ENCODE measurements around the gene COL1A1. TPM values are rescaled to one million over a fixed set of nuclear protein-coding genes. Genes with fewer than 3 reads are reported as not detected.

COL1A1 gene
- total RNA-seq, 2 donors from 2014 or later, result 11.2 to 62.3 TPM

DNA sequence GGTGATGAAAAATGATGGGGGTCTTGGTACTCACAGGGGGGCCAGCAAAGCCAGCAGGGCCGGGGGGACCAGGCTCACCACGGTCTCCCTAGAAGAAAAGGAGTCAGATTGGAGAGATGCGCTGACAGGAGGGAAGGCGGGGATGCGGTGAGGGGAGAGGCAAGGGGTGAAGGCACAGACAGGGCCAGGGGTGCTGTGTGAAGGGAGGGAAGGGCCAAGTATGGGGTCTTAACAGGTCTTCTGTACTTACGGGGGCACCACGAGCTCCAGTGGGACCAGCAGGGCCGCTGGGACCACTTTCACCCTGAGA is 11.2 kb downstream of the COL1A1 start:
- no peak for TF ChIP-seq POLR2A (IDR thresholded peaks at IDR 0.05)
- TF ChIP-seq, protein P1, sequence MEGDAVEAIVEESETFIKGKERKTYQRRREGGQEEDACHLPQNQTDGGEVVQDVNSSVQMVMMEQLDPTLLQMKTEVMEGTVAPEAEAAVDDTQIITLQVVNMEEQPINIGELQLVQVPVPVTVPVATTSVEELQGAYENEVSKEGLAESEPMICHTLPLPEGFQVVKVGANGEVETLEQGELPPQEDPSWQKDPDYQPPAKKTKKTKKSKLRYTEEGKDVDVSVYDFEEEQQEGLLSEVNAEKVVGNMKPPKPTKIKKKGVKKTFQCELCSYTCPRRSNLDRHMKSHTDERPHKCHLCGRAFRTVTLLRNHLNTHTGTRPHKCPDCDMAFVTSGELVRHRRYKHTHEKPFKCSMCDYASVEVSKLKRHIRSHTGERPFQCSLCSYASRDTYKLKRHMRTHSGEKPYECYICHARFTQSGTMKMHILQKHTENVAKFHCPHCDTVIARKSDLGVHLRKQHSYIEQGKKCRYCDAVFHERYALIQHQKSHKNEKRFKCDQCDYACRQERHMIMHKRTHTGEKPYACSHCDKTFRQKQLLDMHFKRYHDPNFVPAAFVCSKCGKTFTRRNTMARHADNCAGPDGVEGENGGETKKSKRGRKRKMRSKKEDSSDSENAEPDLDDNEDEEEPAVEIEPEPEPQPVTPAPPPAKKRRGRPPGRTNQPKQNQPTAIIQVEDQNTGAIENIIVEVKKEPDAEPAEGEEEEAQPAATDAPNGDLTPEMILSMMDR (IDR thresholded peaks at IDR 0.05), result no peak
- no peaks in the 10 kb centered on the region for H3K9me3 ChIP-seq
- H3K36me3 ChIP-seq (replicated peaks in 1 of 2; ENCODE audit: insufficient read depth in 1 of 2, low read depth in 2 of 2), result no peaks in the 10 kb centered on the region
- 81 to 83% methylated on average over 8 of the region's 8 CpGs for WGBS, 2 donors
- H3K27ac ChIP-seq, result no peak overlapping the region
- H3K27me3 ChIP-seq, result no peaks in the 10 kb centered on the region
- no peak overlapping the region for H3K4me3 ChIP-seq
- intact Hi-C loops (cut with DNase I), result no loop called here
- no peaks in the 10 kb centered on the region for H3K4me1 ChIP-seq
- ATAC-seq (no peak), DNase-seq (no peak)

DNA sequence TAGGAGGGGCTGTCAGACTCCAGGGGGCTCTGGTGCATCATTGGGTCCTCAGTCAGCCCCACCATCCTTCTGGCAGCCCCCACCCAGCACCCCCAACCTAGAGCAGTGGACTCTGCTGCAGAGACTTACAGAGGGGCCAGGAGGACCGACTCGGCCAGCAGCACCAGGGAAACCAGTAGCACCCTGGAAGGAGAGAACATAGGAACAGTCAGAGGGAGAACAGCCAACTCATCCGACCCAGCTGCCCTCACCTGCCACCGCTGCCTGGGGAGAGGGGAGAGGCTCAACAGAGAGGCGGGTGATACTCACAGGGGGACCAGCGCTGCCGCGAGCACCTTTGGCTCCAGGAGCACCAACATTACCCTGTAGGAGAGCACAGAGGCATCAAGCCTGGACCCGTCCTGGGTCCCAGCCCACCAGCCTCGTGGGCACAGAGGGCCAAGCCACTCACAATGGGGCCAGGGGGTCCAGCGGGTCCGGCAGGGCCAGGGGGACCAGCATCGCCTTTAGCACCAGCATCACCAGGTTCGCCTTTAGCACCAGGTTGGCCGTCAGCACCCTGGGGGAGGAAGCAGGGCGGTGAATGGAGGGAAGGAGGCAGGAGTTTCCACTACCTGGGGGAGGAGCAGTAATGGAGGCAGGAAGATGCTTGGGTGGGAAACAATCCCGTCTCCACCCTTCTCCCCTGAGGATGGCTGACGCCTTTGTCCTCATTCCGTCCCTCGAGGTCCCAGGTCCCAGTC is 11.7 kb downstream of the COL1A1 start:
- H3K4me3 ChIP-seq, result no peak overlapping the region
- no peaks in the 10 kb centered on the region for H3K27me3 ChIP-seq
- H3K27ac ChIP-seq, result no peak overlapping the region
- H3K36me3 ChIP-seq (replicated peaks in 1 of 2; ENCODE audit: insufficient read depth in 1 of 2, low read depth in 2 of 2), result no peaks in the 10 kb centered on the region
- TF ChIP-seq POLR2A (IDR thresholded peaks at IDR 0.05), result no peak
- TF ChIP-seq, protein P1 (IDR thresholded peaks at IDR 0.05), result no peak
- 74 to 81% methylated on average over 3 to 20 of the region's 20 CpGs for WGBS, 2 donors
- intact Hi-C loops (cut with DNase I), result no loop called here
- no peaks in the 10 kb centered on the region for H3K4me1 ChIP-seq
- DNase-seq, result no peak
- no peak for ATAC-seq
- no peaks in the 10 kb centered on the region for H3K9me3 ChIP-seq

DNA sequence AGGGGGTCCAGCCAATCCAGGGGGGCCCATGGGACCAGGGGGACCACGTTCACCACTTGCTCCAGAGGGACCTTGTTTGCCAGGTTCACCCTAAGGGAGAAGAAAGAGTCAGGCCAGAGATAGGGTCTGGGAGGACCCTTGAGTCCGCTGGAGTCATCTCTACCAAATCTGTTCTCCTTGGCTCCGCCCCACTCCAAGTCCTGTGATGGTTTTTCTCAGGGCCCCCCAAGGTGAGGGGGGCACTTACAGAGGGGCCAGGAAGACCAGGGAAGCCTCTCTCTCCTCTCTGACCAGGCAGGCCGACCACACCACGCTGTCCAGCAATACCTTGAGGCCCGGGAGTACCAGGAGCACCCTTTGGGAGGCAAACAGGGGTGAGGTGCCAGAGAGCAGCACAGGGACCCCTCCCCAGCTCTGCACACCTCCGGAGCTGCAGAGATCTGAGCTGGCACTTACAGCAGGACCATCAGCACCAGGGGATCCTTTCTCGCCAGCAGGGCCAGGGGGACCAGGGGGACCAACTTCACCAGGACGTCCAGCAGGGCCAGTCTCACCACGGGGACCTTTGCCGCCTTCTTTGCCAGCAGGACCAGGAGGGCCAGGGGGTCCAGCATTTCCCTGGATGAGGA is 12.4 kb downstream of the COL1A1 start:
- no peaks in the 10 kb centered on the region for H3K36me3 ChIP-seq (replicated peaks in 1 of 2; ENCODE audit: insufficient read depth in 1 of 2, low read depth in 2 of 2)
- H3K9me3 ChIP-seq, result no peaks in the 10 kb centered on the region
- ATAC-seq, result no peak
- TF ChIP-seq, protein P1 (IDR thresholded peaks at IDR 0.05), result no peak
- TF ChIP-seq POLR2A (IDR thresholded peaks at IDR 0.05), result no peak
- intact Hi-C loops (cut with DNase I), result no loop called here
- H3K27me3 ChIP-seq, result no peaks in the 10 kb centered on the region
- 69 to 76% methylated on average over 6 to 11 of the region's 11 CpGs for WGBS, 2 donors
- no peaks in the 10 kb centered on the region for H3K4me1 ChIP-seq
- no peak overlapping the region for H3K27ac ChIP-seq
- H3K4me3 ChIP-seq, result no peak overlapping the region
- no peak for DNase-seq

DNA sequence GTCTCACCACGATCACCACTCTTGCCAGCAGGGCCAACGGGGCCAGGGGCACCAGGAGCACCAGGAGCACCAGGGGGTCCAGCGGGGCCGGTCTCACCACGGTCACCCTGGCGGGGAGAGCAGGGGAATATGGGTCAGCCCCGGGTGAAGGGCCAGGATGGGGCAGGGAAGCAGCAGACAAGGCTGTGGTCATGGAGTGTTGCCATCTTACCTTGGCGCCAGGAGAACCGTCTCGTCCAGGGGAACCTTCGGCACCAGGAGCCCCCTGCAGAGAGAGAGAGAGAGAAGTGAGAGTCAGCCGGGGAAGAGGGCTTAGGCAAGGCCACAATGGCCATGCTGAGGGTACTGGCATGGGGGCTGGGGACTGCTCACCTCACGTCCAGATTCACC is 12.9 kb downstream of the COL1A1 start:
- Histone ChIP-seq H3K27ac (no peak overlapping the region), H3K4me1 (no peaks in the 10 kb centered on the region), H3K9me3 (no peaks in the 10 kb centered on the region), H3K36me3 (replicated peaks in 1 of 2; ENCODE audit: insufficient read depth in 1 of 2, low read depth in 2 of 2) (no peaks in the 10 kb centered on the region), H3K4me3 (no peak overlapping the region), H3K27me3 (no peaks in the 10 kb centered on the region)
- TF ChIP-seq POLR2A (IDR thresholded peaks at IDR 0.05), result no peak
- TF ChIP-seq, protein P1 (IDR thresholded peaks at IDR 0.05), result no peak
- intact Hi-C loops (cut with DNase I), result no loop called here
- 62 to 67% methylated on average over 10 to 13 of the region's 13 CpGs for WGBS, 2 donors
- no peak for DNase-seq
- no peak for ATAC-seq

Data from body of pancreas (tissue), 4 donors.